SK-N-SH treated with all-trans-retinoic acid at 6 μM for 48 hours (cell line): Measurements from ENCODE around the gene ACTL10.

Experiments
- ARNTL ChIP-seq: fragments of 450-650 bp; formaldehyde crosslinking; IDR thresholded peaks from 2 replicates; pipeline ENCODE4 v1.5.0; 2020; ENCODE audit warnings: low read depth, mild to moderate bottlenecking, moderate library complexity, borderline replicate concordance
- CSRNP3 ChIP-seq: fragments of 250-450 bp; sonication (Bioruptor Pico); IDR thresholded peaks from 2 replicates; pipeline ENCODE4 v1.5.1; 2021; ENCODE audit warnings: mild to moderate bottlenecking, moderate library complexity
- ESRRG ChIP-seq: fragments of 250-450 bp; sonication (Bioruptor Pico); IDR thresholded peaks from 2 replicates; pipeline ENCODE4 v1.6.1; 2021; ENCODE audit warnings: mild to moderate bottlenecking
- OSR1 ChIP-seq: fragments of 250-450 bp; sonication (Bioruptor Pico); IDR thresholded peaks from 2 replicates; pipeline ENCODE4 v1.8.0; 2022; ENCODE audit warnings: moderate library complexity, mild to moderate bottlenecking, inconsistent platforms
- PATZ1 ChIP-seq: fragments of 250-450 bp; sonication (Bioruptor Pico); IDR thresholded peaks from 2 replicates; pipeline ENCODE4 v1.8.0; 2020; ENCODE audit warnings: mild to moderate bottlenecking, moderate library complexity, borderline replicate concordance
- RARB ChIP-seq: fragments of 250-450 bp; sonication (Bioruptor Pico); IDR thresholded peaks from 2 replicates; pipeline ENCODE4 v1.8.0; 2021; ENCODE audit warnings: mild to moderate bottlenecking, moderate library complexity
- ZFP3 ChIP-seq: fragments of 250-450 bp; sonication (Bioruptor Pico); IDR thresholded peaks from 2 replicates; pipeline ENCODE4 v1.5.0; 2020; ENCODE audit warnings: mild to moderate bottlenecking, moderate library complexity
- ZFP30 ChIP-seq: fragments of 450-650 bp; formaldehyde crosslinking; IDR thresholded peaks from 2 replicates; pipeline ENCODE4 v1.5.0; 2022; ENCODE audit warnings: mild to moderate bottlenecking, moderate library complexity
- TF ChIP-seq, protein P1 (sequence below): fragments of 250-450 bp; sonication (Bioruptor Pico); IDR thresholded peaks from 2 replicates; pipeline ENCODE4 v1.5.1; 2020; ENCODE audit warnings: low read depth, mild to moderate bottlenecking, moderate library complexity

DNA sequence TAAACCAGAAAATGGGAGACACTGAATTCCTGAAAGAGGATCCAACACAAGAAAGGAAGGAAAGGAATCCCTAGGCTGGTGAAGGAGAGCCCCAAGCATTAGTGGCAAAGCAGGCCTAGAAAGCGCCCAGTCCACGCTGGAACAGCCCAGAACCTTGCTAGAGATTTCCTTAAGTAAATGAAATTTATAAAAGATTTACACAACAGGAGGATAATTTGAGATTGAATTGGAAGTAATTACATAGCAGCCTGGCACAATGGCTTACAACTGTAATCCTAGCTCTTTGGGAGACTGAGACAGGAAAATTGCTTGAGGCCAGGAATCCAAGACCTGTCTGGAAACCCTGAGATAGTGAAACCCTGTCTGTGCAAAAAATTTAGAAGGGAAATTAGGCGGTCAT, 31.4 kb upstream of the ACTL10 start:
- TF ChIP-seq ARNTL (CRISPR knock-in tag) (no peak), CSRNP3 (no peak), PATZ1 (CRISPR knock-in tag) (no peak), RARB (CRISPR knock-in tag) (no peak), ZFP30 (CRISPR knock-in tag) (no peak), ESRRG (CRISPR knock-in tag) (no peak), OSR1 (CRISPR knock-in tag) (no peak), ZFP3 (CRISPR knock-in tag) (no peak)
- TF ChIP-seq, protein P1, sequence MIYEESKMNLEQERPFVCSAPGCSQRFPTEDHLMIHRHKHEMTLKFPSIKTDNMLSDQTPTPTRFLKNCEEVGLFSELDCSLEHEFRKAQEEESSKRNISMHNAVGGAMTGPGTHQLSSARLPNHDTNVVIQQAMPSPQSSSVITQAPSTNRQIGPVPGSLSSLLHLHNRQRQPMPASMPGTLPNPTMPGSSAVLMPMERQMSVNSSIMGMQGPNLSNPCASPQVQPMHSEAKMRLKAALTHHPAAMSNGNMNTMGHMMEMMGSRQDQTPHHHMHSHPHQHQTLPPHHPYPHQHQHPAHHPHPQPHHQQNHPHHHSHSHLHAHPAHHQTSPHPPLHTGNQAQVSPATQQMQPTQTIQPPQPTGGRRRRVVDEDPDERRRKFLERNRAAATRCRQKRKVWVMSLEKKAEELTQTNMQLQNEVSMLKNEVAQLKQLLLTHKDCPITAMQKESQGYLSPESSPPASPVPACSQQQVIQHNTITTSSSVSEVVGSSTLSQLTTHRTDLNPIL (CRISPR knock-in tag), result no peak
